Measurements from ENCODE around the gene TMEM120B.

DNA sequence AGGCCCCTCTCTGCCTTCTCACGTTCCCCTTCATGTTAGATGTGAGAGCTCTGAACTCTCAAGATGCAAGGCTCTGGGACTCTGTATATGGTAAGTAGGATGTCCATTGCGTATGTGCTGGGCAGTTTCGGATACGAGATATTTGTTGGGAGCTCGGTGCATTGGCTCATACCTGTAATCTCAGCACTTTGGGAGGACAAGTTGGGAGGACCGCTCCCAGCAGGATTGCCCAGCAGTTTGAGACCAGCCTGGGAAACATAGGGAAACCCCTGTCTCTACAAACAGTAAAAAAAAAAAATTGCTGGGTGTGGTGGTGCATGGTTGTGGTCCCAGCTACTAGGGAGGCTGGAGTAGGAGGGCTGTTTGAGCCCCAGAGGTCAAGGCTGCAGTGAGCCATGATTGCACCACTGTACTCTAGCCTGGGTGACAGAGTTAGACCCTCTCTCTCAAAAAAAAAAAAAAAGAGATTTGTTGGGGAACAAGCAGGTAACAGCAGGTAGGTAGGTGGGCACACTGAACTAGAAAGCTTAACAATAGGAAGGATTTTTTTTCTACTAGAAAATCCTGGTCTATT, 3.4 kb downstream of the TMEM120B start:
- TF ChIP-seq MXI1 (IDR thresholded peaks at IDR 0.05; ENCODE audit: borderline replicate concordance, low read depth, low read length) (no peak), RCOR1 (IDR thresholded peaks at IDR 0.05; ENCODE audit: insufficient replicate concordance, low read length) (no peak), POLR2A (IDR thresholded peaks at IDR 0.05; ENCODE audit: low read depth, low read length) (no peak)

Data from IMR-90 (cell line).